Astrocyte of the spinal cord (primary cell): ENCODE data around the gene GRIK2.

Experiments
- DNase-seq: peaks from one replicate; pipeline ENCODE4 v3.0.0; 2011; ENCODE audit warnings: low read depth, low spot score
- H3K4me3 ChIP-seq: 2 replicates; pipeline ENCODE4 v1.5.1; 2011; ENCODE audit warnings: low read depth, mild to moderate bottlenecking, low read length, moderate library complexity
- CTCF ChIP-seq: IDR thresholded peaks from 2 replicates; pipeline ENCODE4 v1.5.1; 2012; ENCODE audit warnings: low read depth, mild to moderate bottlenecking, low read length, inconsistent platforms
- in situ Hi-C: cut with HindIII; loops from 2 replicates; pipeline ENCODE4 v1.10.0; 2017; ENCODE audit warnings: low sequenced_read_pairs

GRIK2 gene

GRCh38 chr6:101588343-101588742, 194.8 kb downstream of the GRIK2 start:
- no peak overlapping the region for H3K4me3 ChIP-seq
- no peak for TF ChIP-seq CTCF
- in situ Hi-C loops: no loop called here
- no peak for DNase-seq

GRCh38 chr6:101595276-101595675, 201.8 kb downstream of the GRIK2 start:
- no peak for DNase-seq
- in situ Hi-C loops: no loop called here
- H3K4me3 ChIP-seq: no peak overlapping the region
- TF ChIP-seq CTCF: no peak

- TF ChIP-seq CTCF: no peak
- peak; percentile 76 for DNase-seq
- no peak overlapping the region for H3K4me3 ChIP-seq
- in situ Hi-C loops: no loop called here
Measured at GRCh38 chr6:101597693-101598092, 204.2 kb downstream of the GRIK2 start.

- no peak for DNase-seq
- no peak for TF ChIP-seq CTCF
- no peak overlapping the region for H3K4me3 ChIP-seq
- in situ Hi-C loops: no loop called here
Measured at GRCh38 chr6:101605426-101605825, 211.9 kb downstream of the GRIK2 start.

- TF ChIP-seq CTCF: no peak
- H3K4me3 ChIP-seq: no peak overlapping the region
- in situ Hi-C loops: no loop called here
- DNase-seq: peak; percentile 13
Measured at GRCh38 chr6:101605874-101606273, 212.4 kb downstream of the GRIK2 start.

- DNase-seq: no peak
- no peak for TF ChIP-seq CTCF
- in situ Hi-C loops: no loop called here
- no peak overlapping the region for H3K4me3 ChIP-seq
Measured at GRCh38 chr6:101607111-101607690, 213.7 kb downstream of the GRIK2 start.

GRCh38 chr6:101608703-101609102, 215.2 kb downstream of the GRIK2 start:
- TF ChIP-seq CTCF: no peak
- no peak overlapping the region for H3K4me3 ChIP-seq
- DNase-seq: no peak
- in situ Hi-C loops: no loop called here
